HG03103 (cell line): ENCODE data around the gene ISL2.

ENCODE experiments used
- ATAC-seq: cut with Tn5 transposase; IDR thresholded peaks from one replicate; pipeline ENCODE4 v1.9.1; 2021; ENCODE audit warnings: low read depth; ENCODE audit not compliant: unreplicated experiment

Gene ISL2

DNA sequence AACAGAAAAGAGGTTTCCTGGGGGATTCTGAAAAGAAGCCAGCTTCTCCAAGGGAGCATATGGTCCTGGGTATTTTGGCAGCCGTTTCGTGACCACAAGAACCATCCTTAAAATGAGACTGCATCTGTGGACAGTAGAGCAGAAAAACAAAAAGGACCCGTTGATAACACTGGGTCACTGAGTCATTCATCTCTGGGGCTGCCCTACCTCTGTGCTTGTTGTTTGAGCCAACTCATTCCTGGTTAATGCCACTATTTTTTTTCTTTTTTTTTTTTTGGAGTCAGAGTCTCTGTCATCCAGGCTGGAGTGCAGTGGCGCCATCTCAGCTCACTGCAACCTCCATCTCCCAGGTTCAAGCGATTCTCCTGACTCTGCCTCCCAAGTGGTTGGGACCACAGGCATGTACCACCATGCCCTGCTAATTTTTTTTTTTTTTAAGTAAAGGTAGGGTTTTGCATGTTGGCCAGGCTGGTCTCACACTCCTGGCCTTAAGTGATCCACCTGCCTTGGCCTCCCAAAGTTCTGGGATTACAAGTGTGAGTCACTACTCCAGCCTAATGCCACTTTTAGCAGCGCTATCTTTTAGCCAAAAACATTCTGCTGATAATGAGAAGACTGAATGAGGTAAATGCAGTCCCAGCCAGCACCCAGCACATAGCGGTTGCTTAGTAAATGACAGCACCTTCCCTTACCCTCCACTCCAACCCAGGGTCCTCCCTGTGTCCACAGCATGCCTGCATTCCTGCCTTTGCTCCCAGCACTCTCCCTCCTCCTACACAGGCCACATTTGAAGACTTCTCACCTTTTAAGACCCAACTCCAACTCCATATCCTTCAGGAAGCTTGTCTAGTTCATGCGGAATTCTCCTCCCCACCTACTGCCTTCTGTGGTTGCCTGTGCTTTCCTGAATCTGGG is 9.1 kb upstream of the ISL2 start:
- no peak for ATAC-seq

- ATAC-seq: no peak
Measured at GRCh38 chr15:76328106-76328696, 8.4 kb upstream of the ISL2 start.

GRCh38 chr15:76328958-76329357 is 7.6 kb upstream of the ISL2 start:
- ATAC-seq: no peak

DNA sequence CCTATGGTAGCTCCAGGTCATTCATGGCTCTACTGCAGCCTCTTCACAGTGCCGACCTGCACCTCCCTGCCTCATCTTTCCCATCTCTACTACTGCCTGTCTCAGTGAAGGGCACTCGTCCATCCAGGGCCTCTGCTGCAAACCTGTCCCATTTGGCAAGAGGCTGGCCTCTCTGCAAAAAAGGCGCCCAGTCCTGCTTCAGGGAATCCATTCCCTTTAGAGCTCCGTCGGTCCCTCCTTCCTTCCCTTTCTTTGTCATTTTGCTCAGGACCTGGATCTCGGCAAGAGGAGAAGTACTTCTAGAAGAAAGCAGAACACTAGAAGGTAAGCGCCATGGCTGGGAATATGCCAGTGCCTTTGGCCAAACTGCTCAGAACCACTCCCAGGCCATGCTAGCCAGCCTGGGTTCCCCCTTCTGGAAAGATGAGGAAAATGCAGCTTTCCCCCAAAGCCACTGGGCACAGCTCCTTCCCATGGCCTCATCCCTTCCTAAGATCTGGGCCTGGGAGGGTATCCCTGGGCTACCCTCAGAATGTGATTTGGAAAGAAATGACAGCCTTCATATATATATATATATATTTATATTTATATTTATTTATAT is 6.4 kb upstream of the ISL2 start:
- no peak for ATAC-seq

DNA sequence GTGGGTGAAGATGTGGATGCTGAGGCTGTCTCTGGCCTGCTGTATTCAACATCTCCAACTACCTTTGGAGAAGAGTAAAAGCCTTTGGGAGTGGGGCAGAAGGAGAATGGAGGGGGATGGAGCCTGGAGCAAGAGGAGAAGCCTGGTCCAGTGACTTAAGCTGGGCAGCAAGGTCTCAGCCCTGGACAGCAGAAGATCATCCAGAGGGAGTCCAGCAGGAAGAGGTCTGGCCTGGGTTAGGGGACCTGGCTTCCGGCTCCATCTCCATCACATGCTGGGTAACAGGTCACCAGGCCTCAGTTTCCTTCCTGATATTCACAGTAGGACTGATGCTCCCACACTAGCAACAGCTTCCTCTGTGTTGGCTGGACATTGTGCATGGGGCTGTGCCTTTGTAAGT is 3.8 kb upstream of the ISL2 start:
- no peak for ATAC-seq

DNA sequence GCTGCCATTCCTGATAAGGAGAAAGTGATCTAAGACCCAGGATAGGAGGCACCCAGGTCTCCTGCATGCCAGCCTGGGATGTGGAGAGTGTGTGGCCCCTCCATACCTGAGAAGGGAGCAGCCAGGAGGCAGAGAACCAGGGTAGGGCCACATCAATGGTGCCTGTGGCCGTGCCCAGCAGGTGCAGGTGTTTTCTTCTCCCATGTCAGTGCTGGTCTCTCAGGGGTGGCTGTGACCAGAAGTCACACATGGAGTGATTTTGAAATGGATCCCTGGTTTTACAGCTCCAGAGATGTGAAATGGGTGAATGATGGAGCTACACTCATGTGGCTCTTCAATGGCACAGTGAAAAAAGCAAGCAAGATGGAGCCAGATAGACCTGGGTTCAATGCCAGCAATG is 3.3 kb upstream of the ISL2 start:
- no peak for ATAC-seq

GRCh38 chr15:76333720-76334437 is 2.7 kb upstream of the ISL2 start:
- ATAC-seq: no peak

GRCh38 chr15:76334438-76335306 is 1.9 kb upstream of the ISL2 start:
- no peak for ATAC-seq

GRCh38 chr15:76335307-76336253 is 993 bp upstream of the ISL2 start:
- ATAC-seq: no peak

DNA sequence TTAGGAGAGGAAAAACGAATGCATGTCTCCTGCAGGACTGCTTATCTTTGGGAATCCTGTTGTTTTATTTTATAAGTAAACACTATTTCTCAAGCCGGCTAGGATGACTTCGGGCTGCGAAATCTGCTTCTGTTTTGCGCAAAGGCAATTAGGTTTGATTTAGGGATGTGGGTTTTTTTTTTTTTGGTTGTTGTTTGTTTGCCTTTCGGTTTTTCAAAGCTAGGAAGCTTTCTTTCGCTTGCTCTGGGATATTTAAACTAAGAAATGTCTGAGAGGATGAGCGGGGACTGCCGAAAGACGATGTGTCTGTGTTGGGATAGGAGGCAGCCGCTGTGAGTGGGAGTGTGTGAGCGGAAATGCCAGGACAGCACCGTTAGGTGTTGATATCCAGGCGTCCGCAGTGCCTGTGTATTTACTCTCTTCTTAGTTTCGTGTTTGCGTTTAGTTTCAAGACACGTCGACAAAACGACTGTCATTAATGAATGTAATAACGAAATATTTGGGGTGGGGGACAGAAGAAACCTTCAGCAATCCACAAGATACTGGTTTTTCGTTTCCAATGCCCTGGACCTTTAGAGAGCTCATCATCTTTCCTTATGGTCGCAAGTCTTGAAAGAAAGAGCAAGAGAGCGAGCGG is 604 bp downstream of the ISL2 start:
- ATAC-seq: no peak

DNA sequence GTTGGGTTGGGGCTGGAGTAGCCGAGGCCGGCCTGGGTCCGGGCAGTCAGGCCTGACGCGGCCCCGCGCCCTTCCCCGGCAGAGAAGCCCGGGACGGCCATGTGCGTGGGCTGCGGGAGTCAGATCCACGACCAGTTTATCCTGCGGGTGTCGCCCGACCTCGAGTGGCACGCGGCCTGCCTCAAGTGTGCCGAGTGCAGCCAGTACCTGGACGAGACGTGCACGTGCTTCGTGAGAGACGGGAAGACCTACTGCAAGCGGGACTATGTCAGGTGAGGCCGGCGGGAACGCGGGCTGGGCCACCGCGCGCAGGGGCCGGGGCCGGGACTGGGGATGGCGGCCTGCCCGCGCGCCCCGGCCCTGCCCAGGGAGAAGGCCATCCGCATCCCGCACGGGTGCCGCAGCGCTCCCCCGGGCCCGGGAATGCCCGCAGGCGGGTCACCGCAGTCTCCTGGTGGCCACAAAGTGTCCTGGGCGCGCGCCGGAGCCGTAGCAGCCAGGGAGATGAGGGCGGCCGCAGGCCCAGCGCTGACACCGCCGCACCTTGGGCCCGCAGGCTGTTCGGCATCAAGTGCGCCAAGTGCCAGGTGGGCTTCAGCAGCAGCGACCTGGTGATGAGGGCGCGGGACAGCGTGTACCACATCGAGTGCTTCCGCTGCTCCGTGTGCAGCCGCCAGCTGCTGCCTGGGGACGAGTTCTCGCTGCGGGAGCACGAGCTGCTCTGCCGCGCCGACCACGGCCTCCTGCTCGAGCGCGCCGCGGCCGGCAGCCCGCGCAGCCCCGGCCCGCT is 1.3 kb downstream of the ISL2 start:
- no peak for ATAC-seq

GRCh38 chr15:76338486-76339304 is 2.1 kb downstream of the ISL2 start:
- no peak for ATAC-seq

DNA sequence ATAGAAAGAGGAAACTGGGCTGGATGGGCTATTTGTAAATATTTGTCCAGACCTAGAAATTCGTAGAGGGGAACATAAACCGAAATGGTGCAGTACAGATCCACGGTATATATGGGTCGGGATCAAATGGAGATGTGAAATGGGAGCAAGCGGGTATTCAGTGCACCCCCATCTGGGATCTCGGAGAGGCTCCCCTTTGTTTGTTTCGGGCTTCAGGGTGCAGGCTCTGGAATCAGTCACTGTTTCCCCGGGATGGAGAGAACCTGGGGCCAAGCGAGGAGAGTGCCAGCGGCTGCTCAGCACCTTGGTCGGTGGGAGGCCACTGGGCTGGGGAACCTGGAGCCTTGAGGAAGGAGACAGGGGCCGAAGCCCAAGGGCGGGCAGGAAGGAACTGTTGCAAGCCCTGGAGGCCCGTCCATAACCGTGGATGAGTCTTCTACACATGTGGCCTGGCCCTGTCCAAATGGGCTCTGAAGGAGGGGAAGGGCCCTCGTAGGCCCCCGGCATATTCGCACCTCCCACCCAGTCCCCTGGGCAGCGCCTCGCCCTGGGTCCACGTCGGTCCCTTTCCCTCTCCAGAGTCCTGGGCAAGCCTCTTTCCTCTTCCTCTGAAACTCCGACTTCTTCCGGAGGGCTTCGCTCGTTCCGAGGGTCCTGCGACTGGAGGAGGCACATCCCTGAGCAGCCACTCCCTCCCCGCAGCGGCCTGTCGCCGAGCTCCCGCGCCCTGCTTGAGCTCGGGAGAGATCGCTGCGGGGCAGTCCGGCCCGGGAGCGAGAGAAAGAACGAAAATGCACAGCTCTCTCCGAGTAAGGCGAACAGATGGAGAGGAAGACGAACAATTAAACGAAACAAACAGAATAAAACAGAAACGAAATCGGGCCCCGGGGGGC is 3.0 kb downstream of the ISL2 start:
- ATAC-seq: no peak

DNA sequence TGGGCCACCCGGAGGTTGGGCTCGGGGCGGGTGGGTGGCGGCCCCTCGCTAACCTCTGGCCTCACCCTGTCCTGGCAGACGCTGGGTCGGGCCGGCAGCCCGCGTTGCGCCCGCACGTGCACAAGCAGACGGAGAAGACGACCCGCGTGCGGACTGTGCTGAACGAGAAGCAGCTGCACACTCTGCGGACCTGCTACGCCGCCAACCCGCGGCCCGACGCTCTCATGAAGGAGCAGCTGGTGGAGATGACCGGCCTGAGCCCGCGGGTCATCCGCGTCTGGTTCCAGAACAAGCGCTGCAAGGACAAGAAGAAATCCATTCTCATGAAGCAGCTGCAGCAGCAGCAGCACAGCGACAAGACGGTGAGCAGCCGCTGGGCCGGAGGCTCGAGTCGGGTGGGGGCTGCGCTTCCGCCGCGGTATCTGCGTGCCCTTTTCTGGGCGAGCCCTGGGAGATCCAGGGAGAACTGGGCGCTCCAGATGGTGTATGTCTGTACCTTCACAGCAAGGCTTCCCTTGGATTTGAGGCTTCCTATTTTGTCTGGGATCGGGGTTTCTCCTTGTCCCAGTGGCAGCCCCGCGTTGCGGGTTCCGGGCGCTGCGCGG is 3.7 kb downstream of the ISL2 start:
- ATAC-seq: no peak

GRCh38 chr15:76340803-76341365 is 4.3 kb downstream of the ISL2 start:
- ATAC-seq: no peak
